ENCODE data around the gene ADGRL1.

GRCh38 chr19:14166999-14167575, 38.9 kb downstream of the ADGRL1 start:
- TF ChIP-seq CTCF (IDR thresholded peaks at IDR 0.05; ENCODE audit: insufficient read depth, low read length, poor library complexity, severe bottlenecking) (no peak), EZH2phosphoT487 (conservative IDR thresholded peaks at IDR 0.05; ENCODE audit: low read length) (no peak)
